Stimulated activated CD4-positive, alpha-beta T cell treated with anti-CD3 and anti-CD28 coated beads, Interleukin-12 subunit alpha, Interleukin-12 subunit beta, amount 100 ng/mL, for 48 hours (primary cell): Measurements from ENCODE around the gene EPOP.

Experiments used
- DNase-seq, 3 donors: peaks; one replicate each; pipeline ENCODE4 v3.0.0-alpha.2; 2020; ENCODE audit warnings: low read depth in 2 of 3, low spot score in 1 of 3

Gene EPOP

GRCh38 chr17:38674014-38674748 is 576 bp downstream of the EPOP start:
- no peak for DNase-seq

- DNase-seq = no peak
Observed at GRCh38 chr17:38673707-38674013, 1.1 kb downstream of the EPOP start.

- no peak for DNase-seq
Observed at GRCh38 chr17:38672788-38673706, 1.7 kb downstream of the EPOP start.

- DNase-seq = no peak
Observed at GRCh38 chr17:38671939-38672720, 2.6 kb downstream of the EPOP start.

- DNase-seq = no peak
Observed at GRCh38 chr17:38669520-38669919, 5.2 kb downstream of the EPOP start.

GRCh38 chr17:38667787-38668122 is 7.0 kb downstream of the EPOP start:
- DNase-seq = no peak

GRCh38 chr17:38667099-38667786 is 7.5 kb downstream of the EPOP start:
- peak in 2 of 3 donors; percentile 54 to 56 for DNase-seq

GRCh38 chr17:38663964-38664644 is 10.7 kb downstream of the EPOP start:
- no peak for DNase-seq

- peak in 1 of 3 donors; percentile 46 for DNase-seq
Observed at GRCh38 chr17:38663125-38663751, 11.5 kb downstream of the EPOP start.

- DNase-seq = no peak
Observed at GRCh38 chr17:38660097-38661025, 14.4 kb downstream of the EPOP start.

- DNase-seq = no peak
Observed at GRCh38 chr17:38659415-38659814, 15.3 kb downstream of the EPOP start.

GRCh38 chr17:38658741-38659345 is 15.9 kb downstream of the EPOP start:
- DNase-seq = no peak

GRCh38 chr17:38657824-38658740 is 16.7 kb downstream of the EPOP start:
- DNase-seq = no peak

- no peak for DNase-seq
Observed at GRCh38 chr17:38656959-38657823, 17.6 kb downstream of the EPOP start.

- DNase-seq = no peak
Observed at GRCh38 chr17:38654411-38655398, 20.1 kb downstream of the EPOP start.
